Astrocyte (in vitro differentiated cells and primary cell): ENCODE results near the gene TMEM165. TPM values are rescaled to one million over a fixed set of nuclear protein-coding genes. Genes with fewer than 3 reads are reported as not detected.

Experiments used
- DNase-seq: peaks from one replicate; pipeline ENCODE4 v3.0.0-alpha.2; 2010; ENCODE audit warnings: low read depth
- FAIRE-seq: peaks from 2 replicates; lab custom pipeline; 2011; peaks lifted over from hg19 to GRCh38; lab: Jason Lieb, UNC
- H2AFZ ChIP-seq: 2 replicates; pipeline ENCODE4 v1.6.0; 2012; ENCODE audit warnings: low read depth, low read length, inconsistent platforms
- H3K27ac ChIP-seq: 2 replicates; pipeline ENCODE4 v1.5.1; 2011; ENCODE audit warnings: low read depth, low read length, inconsistent platforms
- H3K27me3 ChIP-seq: 2 replicates; pipeline ENCODE4 v1.6.0; 2011; ENCODE audit warnings: low read length, inconsistent platforms; ENCODE audit not compliant: insufficient read depth
- H3K36me3 ChIP-seq: 2 replicates; pipeline ENCODE4 v1.5.1; 2011; ENCODE audit warnings: low read length, inconsistent platforms; ENCODE audit not compliant: insufficient read depth
- H3K4me1 ChIP-seq: 2 replicates; pipeline ENCODE4 v1.5.1; 2011; ENCODE audit warnings: low read length, inconsistent platforms; ENCODE audit not compliant: insufficient read depth
- H3K4me2 ChIP-seq: 2 replicates; pipeline ENCODE4 v1.6.0; 2012; ENCODE audit warnings: low read length, inconsistent platforms
- H3K4me3 ChIP-seq: 2 replicates; pipeline ENCODE4 v1.5.1; 2011; ENCODE audit warnings: low read depth, mild to moderate bottlenecking, low read length, inconsistent platforms; ENCODE audit not compliant: insufficient read depth
- H3K79me2 ChIP-seq: 2 replicates; pipeline ENCODE4 v1.6.0; 2012; ENCODE audit warnings: mild to moderate bottlenecking, low read length, inconsistent platforms; ENCODE audit not compliant: insufficient read depth
- H3K9ac ChIP-seq: 2 replicates; pipeline ENCODE4 v1.6.0; 2012; ENCODE audit warnings: mild to moderate bottlenecking, low read length, inconsistent platforms
- H3K9me3 ChIP-seq: 2 replicates; pipeline ENCODE4 v1.5.1; 2012; ENCODE audit warnings: low read depth, mild to moderate bottlenecking, low read length, inconsistent platforms; ENCODE audit not compliant: insufficient read depth
- H4K20me1 ChIP-seq: 2 replicates; pipeline ENCODE4 v1.6.0; 2012; ENCODE audit warnings: low read length, inconsistent platforms; ENCODE audit not compliant: insufficient read depth
- H3K27ac Mint-ChIP-seq: one replicate; pipeline ENCODE4 v1.8.0; 2021; ENCODE audit warnings: mild to moderate bottlenecking, mixed read lengths; ENCODE audit not compliant: unreplicated experiment
- H3K27me3 Mint-ChIP-seq: one replicate; pipeline ENCODE4 v1.8.0; 2021; ENCODE audit warnings: low read depth, mixed read lengths; ENCODE audit not compliant: unreplicated experiment
- H3K36me3 Mint-ChIP-seq: one replicate; pipeline ENCODE4 v1.8.0; 2021; ENCODE audit warnings: low read depth, mixed read lengths; ENCODE audit not compliant: unreplicated experiment
- H3K4me1 Mint-ChIP-seq: one replicate; pipeline ENCODE4 v1.8.0; 2021; ENCODE audit warnings: low read depth, mixed read lengths; ENCODE audit not compliant: unreplicated experiment
- H3K4me3 Mint-ChIP-seq: one replicate; pipeline ENCODE4 v1.8.0; 2021; ENCODE audit warnings: mild to moderate bottlenecking, moderate library complexity, mixed read lengths; ENCODE audit not compliant: unreplicated experiment
- H3K9me3 Mint-ChIP-seq: one replicate; pipeline ENCODE4 v1.8.0; 2021; ENCODE audit warnings: mild to moderate bottlenecking, mixed read lengths; ENCODE audit not compliant: unreplicated experiment
- EZH2 ChIP-seq: IDR thresholded peaks from 2 replicates; pipeline ENCODE4 v1.6.1; 2012; ENCODE audit warnings: mild to moderate bottlenecking, low read length, inconsistent platforms; ENCODE audit not compliant: insufficient read depth
- total RNA-seq: library from RNA; stranded (reverse); gene quantifications from 2 replicates; pipeline ENCODE4 v1.2.1, GENCODE V29; 2021
- TF ChIP-seq, protein P1 (sequence below): IDR thresholded peaks from 2 replicates; pipeline ENCODE4 v1.5.1; 2011; ENCODE audit warnings: low read depth, mild to moderate bottlenecking, inconsistent platforms, low read length, moderate library complexity; ENCODE audit not compliant: insufficient read depth

Gene TMEM165
- total RNA-seq, 1 donor from 2014 or later = 130 TPM

- Histone ChIP-seq H3K79me2 (no peaks in the 10 kb centered on the region), H4K20me1 (peaks cover 10% of the 10 kb centered on the region), H3K4me2 (no peak overlapping the region), H3K27ac (no peak overlapping the region), H3K36me3 (peaks cover 28% of the 10 kb centered on the region), H3K4me3 (no peak overlapping the region), H2AFZ (no peak overlapping the region), H3K4me1 (peaks cover 4% of the 10 kb centered on the region), H3K9me3 (no peaks in the 10 kb centered on the region), H3K9ac (no peak overlapping the region), H3K27me3 (no peaks in the 10 kb centered on the region)
- DNase-seq (peak; percentile 49), FAIRE-seq (no peak)
- no peak overlapping the region for H3K27ac Mint-ChIP-seq
- no peaks in the 10 kb centered on the region for H3K9me3 Mint-ChIP-seq
- no peak for TF ChIP-seq EZH2
- TF ChIP-seq, protein P1, sequence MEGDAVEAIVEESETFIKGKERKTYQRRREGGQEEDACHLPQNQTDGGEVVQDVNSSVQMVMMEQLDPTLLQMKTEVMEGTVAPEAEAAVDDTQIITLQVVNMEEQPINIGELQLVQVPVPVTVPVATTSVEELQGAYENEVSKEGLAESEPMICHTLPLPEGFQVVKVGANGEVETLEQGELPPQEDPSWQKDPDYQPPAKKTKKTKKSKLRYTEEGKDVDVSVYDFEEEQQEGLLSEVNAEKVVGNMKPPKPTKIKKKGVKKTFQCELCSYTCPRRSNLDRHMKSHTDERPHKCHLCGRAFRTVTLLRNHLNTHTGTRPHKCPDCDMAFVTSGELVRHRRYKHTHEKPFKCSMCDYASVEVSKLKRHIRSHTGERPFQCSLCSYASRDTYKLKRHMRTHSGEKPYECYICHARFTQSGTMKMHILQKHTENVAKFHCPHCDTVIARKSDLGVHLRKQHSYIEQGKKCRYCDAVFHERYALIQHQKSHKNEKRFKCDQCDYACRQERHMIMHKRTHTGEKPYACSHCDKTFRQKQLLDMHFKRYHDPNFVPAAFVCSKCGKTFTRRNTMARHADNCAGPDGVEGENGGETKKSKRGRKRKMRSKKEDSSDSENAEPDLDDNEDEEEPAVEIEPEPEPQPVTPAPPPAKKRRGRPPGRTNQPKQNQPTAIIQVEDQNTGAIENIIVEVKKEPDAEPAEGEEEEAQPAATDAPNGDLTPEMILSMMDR = no peak
- peaks cover 26% of the 10 kb centered on the region for H3K4me1 Mint-ChIP-seq
- no peak overlapping the region for H3K4me3 Mint-ChIP-seq
- peaks cover 3% of the 10 kb centered on the region for H3K36me3 Mint-ChIP-seq
- H3K27me3 Mint-ChIP-seq = no peaks in the 10 kb centered on the region
These were observed 41.6 kb downstream of the TMEM165 start for GRCh38 chr4:55437356-55437796.

GRCh38 chr4:55437823-55438222 is 42.1 kb downstream of the TMEM165 start:
- peaks cover 28% of the 10 kb centered on the region for H3K36me3 ChIP-seq
- H2AFZ ChIP-seq = no peak overlapping the region
- no peaks in the 10 kb centered on the region for H3K27me3 Mint-ChIP-seq
- peaks cover 3% of the 10 kb centered on the region for H3K36me3 Mint-ChIP-seq
- H3K4me2 ChIP-seq = no peak overlapping the region
- FAIRE-seq (no peak), DNase-seq (no peak)
- no peaks in the 10 kb centered on the region for H3K9me3 Mint-ChIP-seq
- TF ChIP-seq, protein P1 = no peak
- no peak for TF ChIP-seq EZH2
- no peaks in the 10 kb centered on the region for H3K9me3 ChIP-seq
- no peaks in the 10 kb centered on the region for H3K27me3 ChIP-seq
- H3K79me2 ChIP-seq = no peaks in the 10 kb centered on the region
- H3K4me3 Mint-ChIP-seq = no peak overlapping the region
- peak overlapping the region; percentile 73 for H3K27ac Mint-ChIP-seq
- peaks cover 4% of the 10 kb centered on the region for H3K4me1 ChIP-seq
- H3K9ac ChIP-seq = no peak overlapping the region
- no peak overlapping the region for H3K27ac ChIP-seq
- no peak overlapping the region for H3K4me3 ChIP-seq
- H4K20me1 ChIP-seq = peaks cover 10% of the 10 kb centered on the region
- H3K4me1 Mint-ChIP-seq = peaks cover 31% of the 10 kb centered on the region

- Histone ChIP-seq H3K79me2 (no peaks in the 10 kb centered on the region), H3K4me3 (no peak overlapping the region), H3K9ac (no peak overlapping the region), H3K4me1 (peaks cover 4% of the 10 kb centered on the region), H2AFZ (no peak overlapping the region), H3K27me3 (no peaks in the 10 kb centered on the region), H3K9me3 (no peaks in the 10 kb centered on the region), H3K4me2 (no peak overlapping the region), H3K36me3 (peaks cover 25% of the 10 kb centered on the region), H4K20me1 (peaks cover 10% of the 10 kb centered on the region), H3K27ac (no peak overlapping the region)
- DNase-seq (no peak), FAIRE-seq (peak; percentile 5)
- peaks cover 3% of the 10 kb centered on the region for H3K36me3 Mint-ChIP-seq
- peak overlapping the region; percentile 73 for H3K27ac Mint-ChIP-seq
- H3K4me3 Mint-ChIP-seq = no peak overlapping the region
- H3K9me3 Mint-ChIP-seq = no peaks in the 10 kb centered on the region
- peaks cover 34% of the 10 kb centered on the region for H3K4me1 Mint-ChIP-seq
- TF ChIP-seq, protein P1 = no peak
- no peak for TF ChIP-seq EZH2
- no peaks in the 10 kb centered on the region for H3K27me3 Mint-ChIP-seq
These were observed 42.6 kb downstream of the TMEM165 start for GRCh38 chr4:55438314-55438713.
